Thoracic aorta (tissue), 2 donors: ENCODE data around the gene KCNN3. TPM values are rescaled to one million over a fixed set of nuclear protein-coding genes. Genes with fewer than 3 reads are reported as not detected.

Experiments
- ATAC-seq: fragments of 150-250 bp; one replicate; pipeline ENCODE4 v1.8.0; 2017; ENCODE audit warnings: low read depth; ENCODE audit not compliant: insufficient number of reproducible peaks, low FRiP score
- DNase-seq: peaks from one replicate; pipeline ENCODE4 v3.0.0-alpha.2; 2020; ENCODE audit warnings: low spot score
- H3K27ac ChIP-seq, 2 donors: fragments of 200-600 bp; sonication (generic); 1 replicate in 1 of 2; 2 replicates in 1 of 2; pipeline ENCODE4 v1.5.1; 2016; ENCODE audit warnings: mild to moderate bottlenecking in 2 of 2, moderate library complexity in 2 of 2
- H3K27me3 ChIP-seq: fragments of 200-600 bp; sonication (generic); replicated peaks from 2 replicates; pipeline ENCODE4 v1.6.0; 2016; ENCODE audit warnings: mild to moderate bottlenecking; ENCODE audit not compliant: insufficient read depth
- H3K36me3 ChIP-seq: fragments of 200-600 bp; sonication (generic); one replicate; pipeline ENCODE4 v1.5.1; 2016
- H3K4me1 ChIP-seq, 2 donors: fragments of 200-600 bp; sonication (generic); 1 replicate in 1 of 2; 2 replicates in 1 of 2; pipeline versions ENCODE4 v1.5.1 to v1.6.0; 2016; ENCODE audit warnings: low read depth in 2 of 2, mild to moderate bottlenecking in 1 of 2; ENCODE audit not compliant: control insufficient read depth in 1 of 2
- H3K4me3 ChIP-seq: fragments of 200-600 bp; sonication (generic); 2 replicates; pipeline ENCODE4 v1.5.1; 2016; ENCODE audit warnings: mild to moderate bottlenecking
- H3K9me3 ChIP-seq: fragments of 200-600 bp; sonication (generic); 2 replicates; pipeline ENCODE4 v1.5.1; 2016
- total RNA-seq, 2 donors: library from RNA; depleted of rRNA; stranded (reverse); fragments of >200 nt; gene quantifications; one replicate each; pipeline versions ENCODE4 v1.1.0 to v1.2.3, GENCODE V29; 2016
- TF ChIP-seq, protein P1 (sequence below): fragments of 200-600 bp; sonication (generic); IDR thresholded peaks from one replicate; pipeline ENCODE4 v1.5.1; 2019; ENCODE audit warnings: antibody characterized with exemption

The KCNN3 gene
- total RNA-seq, 2 donors from 2014 or later: 0.95 to 1.8 TPM

DNA sequence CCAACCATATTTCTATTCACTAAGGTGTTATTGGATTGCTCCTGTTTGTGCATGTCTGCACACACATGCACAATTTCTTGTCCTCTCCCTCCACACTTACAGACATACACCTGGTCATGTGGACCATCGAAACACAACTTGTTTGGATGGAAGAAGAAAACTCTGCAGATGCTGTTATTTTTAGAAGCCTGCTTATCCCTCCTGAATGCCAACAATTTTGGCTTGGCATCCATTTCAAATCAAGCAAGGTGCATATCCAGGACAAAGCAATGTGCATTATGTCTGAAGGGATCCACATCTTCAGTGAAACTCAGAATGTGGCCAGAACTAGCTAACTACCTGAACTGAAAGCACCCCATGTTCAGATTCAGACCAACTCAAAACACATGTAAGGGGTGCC is 163.2 kb downstream of the KCNN3 start:
- H3K36me3 ChIP-seq: no peaks in the 10 kb centered on the region
- DNase-seq (no peak), ATAC-seq (no peak)
- TF ChIP-seq, protein P1, sequence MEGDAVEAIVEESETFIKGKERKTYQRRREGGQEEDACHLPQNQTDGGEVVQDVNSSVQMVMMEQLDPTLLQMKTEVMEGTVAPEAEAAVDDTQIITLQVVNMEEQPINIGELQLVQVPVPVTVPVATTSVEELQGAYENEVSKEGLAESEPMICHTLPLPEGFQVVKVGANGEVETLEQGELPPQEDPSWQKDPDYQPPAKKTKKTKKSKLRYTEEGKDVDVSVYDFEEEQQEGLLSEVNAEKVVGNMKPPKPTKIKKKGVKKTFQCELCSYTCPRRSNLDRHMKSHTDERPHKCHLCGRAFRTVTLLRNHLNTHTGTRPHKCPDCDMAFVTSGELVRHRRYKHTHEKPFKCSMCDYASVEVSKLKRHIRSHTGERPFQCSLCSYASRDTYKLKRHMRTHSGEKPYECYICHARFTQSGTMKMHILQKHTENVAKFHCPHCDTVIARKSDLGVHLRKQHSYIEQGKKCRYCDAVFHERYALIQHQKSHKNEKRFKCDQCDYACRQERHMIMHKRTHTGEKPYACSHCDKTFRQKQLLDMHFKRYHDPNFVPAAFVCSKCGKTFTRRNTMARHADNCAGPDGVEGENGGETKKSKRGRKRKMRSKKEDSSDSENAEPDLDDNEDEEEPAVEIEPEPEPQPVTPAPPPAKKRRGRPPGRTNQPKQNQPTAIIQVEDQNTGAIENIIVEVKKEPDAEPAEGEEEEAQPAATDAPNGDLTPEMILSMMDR: no peak
- no peaks in the 10 kb centered on the region for H3K4me1 ChIP-seq
- no peaks in the 10 kb centered on the region for H3K9me3 ChIP-seq
- no peaks in the 10 kb centered on the region for H3K27me3 ChIP-seq
- H3K4me3 ChIP-seq: no peak overlapping the region
- H3K27ac ChIP-seq: no peak overlapping the region

- DNase-seq (no peak), ATAC-seq (no peak)
- no peaks in the 10 kb centered on the region for H3K36me3 ChIP-seq
- no peak overlapping the region for H3K4me3 ChIP-seq
- H3K4me1 ChIP-seq: no peaks in the 10 kb centered on the region
- TF ChIP-seq, protein P1: no peak
- H3K27me3 ChIP-seq: no peaks in the 10 kb centered on the region
- no peak overlapping the region for H3K27ac ChIP-seq
- no peaks in the 10 kb centered on the region for H3K9me3 ChIP-seq
Observed at GRCh38 chr1:154705544-154705943, 164.5 kb downstream of the KCNN3 start.

- ATAC-seq: no peak
- no peak for DNase-seq
- H3K9me3 ChIP-seq: no peaks in the 10 kb centered on the region
- H3K4me3 ChIP-seq: no peak overlapping the region
- no peaks in the 10 kb centered on the region for H3K36me3 ChIP-seq
- H3K27me3 ChIP-seq: no peaks in the 10 kb centered on the region
- TF ChIP-seq, protein P1: no peak
- H3K4me1 ChIP-seq: no peaks in the 10 kb centered on the region
- H3K27ac ChIP-seq: no peak overlapping the region
Observed at GRCh38 chr1:154703170-154703569, 166.9 kb downstream of the KCNN3 start.

GRCh38 chr1:154698320-154699096 is 171.6 kb downstream of the KCNN3 start:
- no peaks in the 10 kb centered on the region for H3K36me3 ChIP-seq
- TF ChIP-seq, protein P1: no peak
- no peaks in the 10 kb centered on the region for H3K4me1 ChIP-seq
- DNase-seq (no peak), ATAC-seq (no peak)
- H3K9me3 ChIP-seq: no peaks in the 10 kb centered on the region
- no peak overlapping the region for H3K27ac ChIP-seq
- H3K27me3 ChIP-seq: no peaks in the 10 kb centered on the region
- no peak overlapping the region for H3K4me3 ChIP-seq

- TF ChIP-seq, protein P1: no peak
- Histone ChIP-seq H3K9me3 (no peaks in the 10 kb centered on the region), H3K27me3 (no peaks in the 10 kb centered on the region), H3K4me1 (no peaks in the 10 kb centered on the region), H3K27ac (no peak overlapping the region), H3K4me3 (no peak overlapping the region), H3K36me3 (no peaks in the 10 kb centered on the region)
- no peak for DNase-seq
- no peak for ATAC-seq
Observed at GRCh38 chr1:154697710-154698109, 172.4 kb downstream of the KCNN3 start.
